MV-4-11 (cell line): ENCODE data around the gene TLCD1.
A peak's percentile ranks its signal among the peaks of the same experiment; 100 is the strongest.

Experiments used
- DNase-seq: peaks from one replicate; lab custom pipeline; 2025; lab: John Stamatoyannopoulos, UW

Gene TLCD1

GRCh38 chr17:28726226-28726626 is at the start of gene TLCD1:
TSS of gene TLCD1 (minus strand) at chr17:28726233. CDS start at chr17:28726097, 136 bp downstream.
- peak; percentile 37 for DNase-seq

GRCh38 chr17:28774206-28774605 is 48.2 kb upstream of the TLCD1 start:
- DNase-seq = no peak

- DNase-seq = no peak
Measured at GRCh38 chr17:28773736-28774135, 47.7 kb upstream of the TLCD1 start.

GRCh38 chr17:28765038-28765437 is 39.0 kb upstream of the TLCD1 start:
- DNase-seq = no peak

GRCh38 chr17:28763804-28764266 is 37.8 kb upstream of the TLCD1 start:
- DNase-seq = peak; percentile 64

- DNase-seq = no peak
Measured at GRCh38 chr17:28763137-28763799, 37.2 kb upstream of the TLCD1 start.

- DNase-seq = peak; percentile 82
Measured at GRCh38 chr17:28760601-28761562, 34.8 kb upstream of the TLCD1 start.

- no peak for DNase-seq
Measured at GRCh38 chr17:28759256-28759865, 33.3 kb upstream of the TLCD1 start.

GRCh38 chr17:28758411-28759121 is 32.5 kb upstream of the TLCD1 start:
- no peak for DNase-seq

GRCh38 chr17:28756049-28756804 is 30.2 kb upstream of the TLCD1 start:
- DNase-seq = no peak

GRCh38 chr17:28755486-28755885 is 29.5 kb upstream of the TLCD1 start:
- no peak for DNase-seq

GRCh38 chr17:28751600-28752366 is 25.8 kb upstream of the TLCD1 start:
- DNase-seq = no peak

GRCh38 chr17:28750178-28751047 is 24.4 kb upstream of the TLCD1 start:
- peak; percentile 78 for DNase-seq

GRCh38 chr17:28749516-28750177 is 23.6 kb upstream of the TLCD1 start:
- DNase-seq = no peak

GRCh38 chr17:28748852-28749515 is 23.0 kb upstream of the TLCD1 start:
- DNase-seq = no peak

GRCh38 chr17:28747801-28748750 is 22.0 kb upstream of the TLCD1 start:
- no peak for DNase-seq

GRCh38 chr17:28747051-28747691 is 21.1 kb upstream of the TLCD1 start:
- DNase-seq = no peak
